Measurements from ENCODE around the gene IFI6. TPM values are rescaled to one million over a fixed set of nuclear protein-coding genes. Genes with fewer than 3 reads are reported as not detected.

The IFI6 gene
- total RNA-seq, 1 experiment from 2014 or later, result 75.3 TPM

DNA sequence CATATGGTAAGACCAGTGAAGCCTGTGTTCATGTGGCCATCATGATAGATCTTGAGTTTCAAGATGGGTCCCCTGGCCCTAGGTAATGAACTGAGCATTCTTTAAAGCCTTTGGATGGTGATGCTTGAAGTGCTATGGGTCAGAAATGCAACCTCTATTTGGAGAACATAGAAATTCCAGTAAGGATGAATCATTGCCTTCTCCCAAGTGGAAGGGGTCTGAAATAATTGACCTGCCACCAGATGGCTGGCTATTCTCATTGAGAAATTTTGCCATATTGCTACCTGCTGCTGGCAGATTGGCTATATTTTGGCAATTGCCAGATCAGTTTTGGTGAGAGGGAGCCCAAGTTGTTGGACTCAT is 739 bp upstream of the IFI6 start:
- peak; percentile 59 for DNase-seq (ENCODE audit: low read depth)

DNA sequence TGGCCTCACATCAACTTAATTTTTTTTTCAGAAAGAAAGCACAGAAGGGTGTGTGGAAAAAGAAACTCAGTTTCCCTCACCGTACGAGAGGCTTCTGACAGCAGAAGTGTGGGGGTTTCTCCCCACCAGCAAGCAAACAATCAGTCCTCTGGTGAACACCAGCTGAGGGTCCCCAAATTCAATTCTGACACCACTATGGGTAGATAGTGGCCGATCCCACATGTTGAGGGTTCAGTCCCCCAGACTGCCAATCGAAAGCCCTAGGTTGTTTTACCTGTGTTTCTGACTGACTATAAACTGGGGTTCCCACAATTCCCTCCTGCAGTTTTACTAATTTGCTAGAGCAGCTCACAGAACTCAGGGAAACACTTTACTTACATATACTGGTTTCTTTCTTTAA is 2.1 kb downstream of the IFI6 start:
- no peak for DNase-seq (ENCODE audit: low read depth)

DNA sequence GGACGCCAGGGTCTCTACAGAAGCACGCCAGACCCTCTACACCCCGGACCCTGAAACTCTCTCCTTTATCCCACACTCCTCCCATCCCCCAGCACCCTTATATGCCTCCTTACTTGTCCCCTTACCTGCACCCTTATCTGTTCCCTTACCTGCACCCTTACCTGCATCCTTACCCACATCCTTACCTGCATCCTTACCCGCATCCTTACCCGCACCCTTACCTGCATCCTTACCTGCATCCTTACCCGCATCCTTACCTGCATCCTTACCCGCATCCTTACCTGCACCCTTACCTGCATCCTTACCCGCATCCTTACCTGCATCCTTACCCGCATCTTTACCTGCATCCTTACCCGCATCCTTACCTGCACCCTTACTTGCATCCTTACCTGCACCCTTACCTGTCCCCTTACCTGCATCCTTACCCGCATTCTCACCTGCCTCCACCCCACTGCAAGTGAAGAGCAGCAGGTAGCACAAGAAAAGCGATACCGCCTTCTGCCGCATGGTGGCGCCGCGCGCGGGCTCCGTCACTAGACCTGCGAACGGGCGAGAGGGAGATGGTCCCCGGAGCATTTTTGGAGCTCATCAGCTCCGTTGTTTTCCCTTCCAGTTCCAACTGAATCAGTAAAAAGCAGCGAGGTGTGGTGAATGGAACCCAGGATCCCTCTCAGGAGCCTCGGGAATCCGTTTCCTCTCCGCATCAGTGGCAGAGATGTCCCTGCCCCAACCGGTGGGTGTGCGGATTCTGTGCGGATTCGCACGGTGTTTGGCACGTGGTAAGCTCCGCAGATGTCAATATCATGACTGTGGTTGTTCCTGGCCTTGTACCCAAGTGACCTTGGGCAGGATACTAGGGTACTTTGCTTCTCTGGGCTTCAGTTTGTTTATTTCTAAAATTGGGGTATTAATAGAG is 2.9 kb downstream of the IFI6 start:
- peak; percentile 51 for DNase-seq (ENCODE audit: low read depth)

DNA sequence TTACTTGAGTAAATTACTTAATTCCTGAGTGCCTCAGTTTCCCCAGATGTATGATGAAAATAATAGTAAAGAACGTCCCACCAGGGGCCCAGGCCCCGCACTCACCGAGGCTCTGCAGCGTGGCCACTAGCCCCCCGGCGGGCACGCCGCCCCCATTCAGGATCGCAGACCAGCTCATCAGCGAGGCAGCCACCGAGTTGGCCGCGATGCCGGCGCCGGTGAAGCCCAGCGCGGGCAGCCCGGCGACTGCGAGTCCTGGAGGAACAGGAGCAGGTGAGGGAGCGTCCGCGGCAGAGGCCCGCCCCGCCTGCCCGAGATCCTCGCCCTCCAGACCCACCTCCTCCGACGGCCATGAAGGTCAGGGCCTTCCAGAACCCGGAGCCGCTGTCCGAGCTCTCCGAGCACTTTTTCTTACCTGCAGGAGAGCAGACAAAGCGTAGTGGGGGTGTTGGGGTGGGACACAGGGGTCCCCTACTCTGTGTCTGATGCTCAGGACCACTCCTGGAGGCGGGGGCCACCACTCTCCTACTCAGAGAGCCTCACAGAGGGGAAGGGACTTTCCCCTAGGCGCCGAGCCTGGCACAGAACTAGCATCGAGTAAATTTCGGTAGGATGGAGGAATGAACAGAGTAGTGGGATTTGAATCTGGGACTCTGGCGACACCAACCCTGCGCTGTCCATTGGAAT is 3.7 kb downstream of the IFI6 start:
- no peak for DNase-seq (ENCODE audit: low read depth)

DNA sequence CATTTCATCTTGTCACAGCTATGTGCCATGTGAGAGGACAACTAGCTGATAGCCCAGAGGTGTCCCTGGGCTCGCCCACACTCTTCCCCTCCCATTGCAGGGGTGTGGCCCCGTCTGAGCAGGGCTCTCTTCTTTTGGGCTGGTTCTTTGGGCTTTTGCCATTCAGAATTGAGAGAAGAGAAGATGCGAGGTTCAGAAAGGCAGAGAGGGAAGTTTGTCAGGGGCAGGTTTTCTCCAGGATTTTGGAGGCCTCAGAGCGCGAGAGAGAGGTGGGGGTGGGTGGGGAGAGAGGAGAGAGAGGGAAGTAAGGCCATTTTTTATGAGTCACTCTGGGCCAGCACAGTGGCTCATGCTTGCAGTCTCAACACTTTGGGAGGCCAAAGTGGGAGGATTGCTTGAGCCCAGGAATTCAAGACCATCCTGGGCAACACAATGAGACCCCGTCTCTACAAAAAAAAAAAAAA is 5.2 kb downstream of the IFI6 start:
- peak; percentile 40 for DNase-seq (ENCODE audit: low read depth)

DNA sequence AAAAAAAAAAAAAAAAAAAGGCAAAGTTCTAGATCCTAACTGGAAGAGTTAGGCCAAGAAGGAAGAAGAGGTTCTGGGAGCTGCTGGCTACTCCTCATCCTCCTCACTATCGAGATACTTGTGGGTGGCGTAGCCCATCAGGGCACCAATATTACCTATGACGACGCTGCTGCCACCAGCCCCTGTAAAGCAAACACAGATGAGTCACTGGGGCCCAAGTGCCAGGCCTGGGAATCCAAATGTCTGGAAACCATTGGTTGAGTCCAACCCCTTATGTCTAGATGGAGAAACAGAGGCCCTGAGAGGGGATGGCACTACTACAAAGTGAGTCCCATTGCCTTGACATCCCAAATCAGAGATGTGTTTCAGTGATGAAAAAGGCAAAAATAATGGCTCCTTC is 5.7 kb downstream of the IFI6 start:
- no peak for DNase-seq (ENCODE audit: low read depth)

DNA sequence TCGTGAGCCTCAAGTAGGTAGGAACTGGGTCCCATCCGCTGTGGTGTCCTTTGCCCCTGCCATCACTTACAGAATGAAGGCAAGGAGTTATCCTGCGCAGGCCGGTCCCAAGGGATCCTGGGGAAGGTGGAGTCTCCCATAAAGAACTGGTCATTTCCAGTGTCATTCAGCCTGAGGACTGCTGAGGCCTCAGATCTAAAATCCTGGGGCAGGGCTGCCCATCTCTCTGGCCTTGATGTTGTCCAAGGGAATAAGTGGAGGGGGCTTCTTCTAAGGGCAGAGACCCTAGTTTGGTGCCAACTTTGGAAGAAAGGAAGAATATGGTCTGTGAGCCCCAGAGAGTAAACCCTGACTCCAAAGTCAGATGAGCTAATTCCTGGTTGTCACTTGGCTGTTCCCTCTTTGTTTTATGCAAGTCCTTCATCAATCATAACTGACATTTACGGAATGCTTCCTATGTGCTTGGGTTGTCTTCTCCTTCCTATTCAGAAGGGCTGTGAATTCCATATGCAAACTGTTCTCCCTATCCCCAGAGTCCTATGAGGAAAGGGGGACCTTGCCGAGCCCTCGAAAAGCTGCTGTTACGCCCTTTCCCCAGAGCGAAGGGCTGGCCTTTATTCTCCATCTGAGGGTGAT is 6.9 kb downstream of the IFI6 start:
- DNase-seq (ENCODE audit: low read depth), result no peak

DNA sequence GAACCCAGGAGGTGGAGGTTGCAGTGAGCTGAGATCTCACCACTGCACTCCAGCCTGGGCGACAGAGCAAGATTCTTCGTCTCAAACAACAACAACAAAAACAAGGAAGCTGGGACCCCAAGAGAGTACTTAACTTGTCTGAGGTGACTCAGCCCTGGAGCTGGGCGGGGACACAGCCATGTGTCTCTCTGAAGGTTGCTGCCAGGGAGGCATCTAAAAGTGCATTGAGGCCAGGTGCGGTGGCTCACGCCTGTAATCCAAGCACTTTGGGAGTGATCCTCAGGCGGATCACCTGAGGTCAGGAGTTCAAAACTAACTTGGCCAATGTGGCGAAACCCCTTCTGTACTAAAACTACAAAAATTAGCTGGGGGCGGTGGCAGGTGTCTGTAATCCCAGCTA is 7.7 kb downstream of the IFI6 start:
- no peak for DNase-seq (ENCODE audit: low read depth)

DNA sequence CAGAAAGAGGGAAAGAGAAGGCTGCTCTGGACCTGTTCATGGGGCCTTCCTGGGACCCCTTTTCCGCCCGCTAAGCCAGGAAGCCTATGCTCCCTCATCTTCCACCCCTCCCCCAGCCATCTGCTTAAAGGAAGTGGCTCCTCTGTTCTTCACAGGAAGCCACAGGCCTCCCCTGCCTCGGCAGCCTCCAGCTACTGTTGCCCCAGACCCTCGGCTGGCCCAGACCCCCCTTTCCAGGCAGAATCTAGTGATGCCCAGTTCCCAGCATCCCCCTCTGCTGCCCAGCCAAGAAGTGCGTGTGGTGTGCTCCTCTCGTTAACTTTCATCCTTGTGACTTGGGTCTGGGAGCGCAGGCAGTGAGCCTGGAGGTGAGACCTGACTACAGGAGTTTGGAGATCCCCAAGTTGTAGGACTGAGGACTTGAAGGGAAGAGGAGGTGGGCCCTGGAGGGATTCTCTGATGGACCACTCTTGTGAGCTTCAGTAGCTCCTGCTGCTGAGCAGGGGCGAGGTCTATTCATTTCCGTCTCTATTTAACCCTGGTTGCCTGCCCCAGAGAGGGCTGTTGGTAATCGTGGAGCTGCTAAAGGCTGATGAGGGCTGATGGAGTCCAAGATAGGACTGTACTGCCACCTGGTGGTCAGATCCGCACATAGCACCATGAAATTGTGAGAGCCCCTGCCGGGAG is 9.1 kb downstream of the IFI6 start:
- peak; percentile 76 for DNase-seq (ENCODE audit: low read depth)

DNA sequence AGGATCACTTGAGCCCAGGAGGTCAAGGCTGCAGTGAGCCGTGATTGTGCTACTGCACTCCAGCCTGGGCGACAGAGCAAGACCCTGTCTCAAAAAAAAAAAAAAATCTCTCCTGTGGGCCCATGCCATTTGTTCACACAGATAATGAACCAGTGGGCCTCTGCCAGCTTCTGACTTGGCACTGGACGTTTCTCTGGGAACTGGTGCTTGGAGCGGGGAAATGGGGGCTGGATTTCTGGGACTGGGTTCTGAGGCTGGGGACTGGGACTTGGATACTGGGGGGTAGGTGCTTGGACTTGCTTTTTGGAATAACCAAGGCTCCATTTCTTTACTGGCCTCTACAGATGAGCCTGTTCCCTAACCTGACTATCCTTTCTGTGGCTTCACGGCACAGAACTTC is 9.7 kb downstream of the IFI6 start:
- DNase-seq (ENCODE audit: low read depth), result no peak

DNA sequence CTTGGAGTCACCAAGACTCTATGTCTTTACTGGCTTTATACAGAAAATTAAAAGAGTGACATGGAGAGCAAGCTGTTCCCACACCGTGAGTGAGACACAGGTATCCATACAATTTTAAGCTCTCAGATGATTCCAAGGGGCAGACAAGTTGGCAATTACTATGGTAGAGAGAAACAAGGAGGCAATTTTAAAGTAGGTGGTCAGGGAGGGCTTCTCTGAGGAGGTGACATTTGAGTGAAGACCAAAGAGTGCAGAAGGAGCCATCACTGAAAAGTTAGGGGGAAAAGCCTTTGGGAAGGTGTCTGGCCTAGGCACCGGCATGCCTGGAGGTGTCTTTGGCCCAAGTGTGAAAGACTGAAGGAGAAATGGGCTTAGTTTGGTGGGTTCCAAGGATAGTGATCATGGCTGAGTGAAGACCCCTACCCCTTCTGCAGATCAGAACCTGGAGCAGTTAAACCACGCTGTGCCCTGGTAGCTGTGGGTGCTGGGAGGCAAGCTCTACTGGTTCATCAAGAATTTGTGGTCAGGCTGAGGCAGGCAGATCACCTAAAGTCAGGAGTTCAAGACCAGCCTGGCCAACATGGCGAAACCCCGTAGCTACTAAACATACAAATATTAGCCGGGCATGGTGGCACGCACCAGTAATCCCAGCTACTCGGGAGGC is 10.4 kb downstream of the IFI6 start:
- DNase-seq (ENCODE audit: low read depth), result no peak

DNA sequence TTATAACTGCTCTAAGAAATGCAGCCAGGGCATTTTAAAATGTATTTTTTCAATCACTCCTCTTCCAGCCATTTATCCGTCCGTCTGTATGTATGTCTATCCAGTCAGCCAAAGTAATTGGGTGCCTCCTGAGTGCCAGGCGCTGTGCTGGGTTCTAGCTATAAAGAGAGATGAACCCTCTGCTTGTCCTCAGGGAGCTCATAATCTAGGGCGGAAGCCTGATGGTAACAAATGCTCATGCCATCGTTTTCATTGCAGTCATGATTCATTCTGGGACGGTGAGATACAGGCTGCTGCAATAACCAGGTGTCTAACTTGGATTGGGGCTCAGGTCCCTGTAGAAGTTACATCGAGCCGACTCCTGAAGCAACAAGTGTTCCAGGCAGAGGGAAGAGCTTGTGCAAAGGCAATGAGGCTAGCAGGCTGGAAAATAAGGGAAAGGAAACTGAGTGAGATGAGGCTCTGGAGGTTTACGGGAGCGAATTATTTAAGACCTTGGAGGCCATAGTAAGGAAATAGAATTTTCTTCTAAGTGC is 11.6 kb downstream of the IFI6 start:
- DNase-seq (ENCODE audit: low read depth), result no peak

DNA sequence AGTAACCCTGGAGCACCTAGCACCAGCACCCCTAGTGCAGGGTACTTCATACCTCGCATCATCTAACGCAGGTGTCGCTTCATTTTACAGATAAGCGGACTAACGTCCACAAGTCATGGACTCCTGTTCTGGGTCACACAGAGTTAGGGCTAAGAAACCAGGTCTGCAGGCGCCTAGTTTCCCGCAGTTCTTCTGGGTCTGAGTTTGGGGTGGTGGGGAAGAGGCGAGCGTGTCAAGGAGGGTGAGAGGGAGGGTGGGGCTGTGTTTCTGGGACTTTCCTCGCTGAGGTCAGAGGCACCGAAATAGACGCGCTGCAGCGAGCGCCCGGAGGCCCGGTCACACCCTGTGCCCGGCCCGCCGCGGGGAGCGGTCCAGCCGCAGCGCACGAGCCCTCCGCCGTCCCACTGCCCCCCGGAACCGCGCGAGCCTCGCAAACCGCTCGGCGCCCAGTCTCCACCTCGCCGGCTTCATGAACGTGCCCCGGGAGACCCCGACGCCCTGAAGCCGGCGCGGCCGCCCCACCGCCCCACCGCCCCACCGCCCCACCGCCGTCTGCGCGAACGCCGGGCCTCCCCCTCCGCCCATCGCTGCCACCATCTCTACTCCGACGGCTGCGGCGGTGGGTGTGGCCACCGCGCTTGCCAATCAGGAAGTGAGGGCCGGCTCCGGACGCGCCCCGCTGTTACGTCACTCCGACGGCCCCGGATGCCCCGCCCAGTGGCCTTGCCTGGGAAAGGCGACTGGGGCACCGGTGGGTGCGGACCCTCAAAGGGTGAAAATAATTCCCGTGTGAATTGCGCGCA is 12.3 kb downstream of the IFI6 start:
- DNase-seq (ENCODE audit: low read depth), result peak; percentile 88

DNA sequence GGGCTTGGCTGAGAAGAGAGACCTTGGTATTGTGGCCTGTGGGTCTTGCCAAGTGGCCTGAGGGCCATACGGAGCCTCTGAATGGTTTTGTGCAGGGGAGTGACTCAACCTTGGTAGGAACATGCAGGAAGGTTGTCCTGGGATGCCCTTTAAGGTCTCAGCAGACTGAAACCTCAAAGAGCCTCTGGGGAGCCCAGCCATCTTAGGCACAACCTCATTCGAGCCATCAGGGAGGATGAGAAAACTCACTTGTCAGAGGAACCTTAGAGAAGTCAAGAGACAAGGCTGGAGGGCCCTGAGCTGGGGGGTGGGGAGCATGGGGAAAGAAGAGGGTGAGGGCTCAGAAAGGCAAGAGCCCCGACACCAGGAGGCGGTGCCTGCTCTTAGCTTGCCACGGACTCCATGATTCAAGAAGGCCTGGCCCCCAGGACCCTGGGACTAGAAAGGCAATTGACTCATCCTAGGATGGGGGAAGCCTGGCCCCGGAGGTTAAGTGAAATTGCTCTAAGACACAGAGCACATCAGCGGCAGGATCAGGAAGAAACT is 13.0 kb downstream of the IFI6 start:
- DNase-seq (ENCODE audit: low read depth), result peak; percentile 99

DNA sequence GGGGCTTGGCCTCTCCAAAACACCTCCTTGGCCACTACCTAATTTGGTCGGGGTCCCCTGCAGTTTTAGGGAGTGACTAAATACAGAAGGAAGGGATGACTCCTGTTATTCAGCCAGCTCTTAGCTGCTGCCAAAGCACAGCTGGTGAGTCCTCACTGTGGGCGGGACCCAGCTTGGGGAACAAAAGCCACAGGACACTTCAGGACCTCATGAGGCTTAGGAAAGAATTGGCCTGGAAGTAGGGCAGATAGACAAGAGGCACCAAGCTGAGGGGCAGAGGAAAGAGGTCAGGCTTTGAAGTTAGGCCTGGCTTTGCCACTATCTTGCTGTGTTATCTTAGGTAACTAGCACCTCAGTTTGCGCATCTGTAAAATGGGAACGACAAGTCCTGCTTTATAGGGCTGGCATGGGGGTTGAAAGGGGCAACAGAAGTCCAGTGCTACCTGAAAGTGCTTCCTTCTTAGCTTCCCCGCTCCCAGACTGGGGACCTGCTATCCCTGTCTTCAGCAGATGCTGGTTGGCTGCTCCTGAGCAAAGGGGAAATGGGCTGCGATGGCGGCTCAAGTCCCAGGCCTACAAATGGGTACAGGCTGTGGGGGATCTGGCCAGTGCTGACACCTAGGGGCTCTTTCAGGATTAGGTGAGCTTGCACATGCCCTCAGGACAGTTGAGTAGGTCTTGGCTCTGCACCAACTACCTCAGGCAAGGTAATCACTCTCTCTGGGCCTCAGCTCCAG is 15.7 kb downstream of the IFI6 start:
- peak; percentile 86 for DNase-seq (ENCODE audit: low read depth)

DNA sequence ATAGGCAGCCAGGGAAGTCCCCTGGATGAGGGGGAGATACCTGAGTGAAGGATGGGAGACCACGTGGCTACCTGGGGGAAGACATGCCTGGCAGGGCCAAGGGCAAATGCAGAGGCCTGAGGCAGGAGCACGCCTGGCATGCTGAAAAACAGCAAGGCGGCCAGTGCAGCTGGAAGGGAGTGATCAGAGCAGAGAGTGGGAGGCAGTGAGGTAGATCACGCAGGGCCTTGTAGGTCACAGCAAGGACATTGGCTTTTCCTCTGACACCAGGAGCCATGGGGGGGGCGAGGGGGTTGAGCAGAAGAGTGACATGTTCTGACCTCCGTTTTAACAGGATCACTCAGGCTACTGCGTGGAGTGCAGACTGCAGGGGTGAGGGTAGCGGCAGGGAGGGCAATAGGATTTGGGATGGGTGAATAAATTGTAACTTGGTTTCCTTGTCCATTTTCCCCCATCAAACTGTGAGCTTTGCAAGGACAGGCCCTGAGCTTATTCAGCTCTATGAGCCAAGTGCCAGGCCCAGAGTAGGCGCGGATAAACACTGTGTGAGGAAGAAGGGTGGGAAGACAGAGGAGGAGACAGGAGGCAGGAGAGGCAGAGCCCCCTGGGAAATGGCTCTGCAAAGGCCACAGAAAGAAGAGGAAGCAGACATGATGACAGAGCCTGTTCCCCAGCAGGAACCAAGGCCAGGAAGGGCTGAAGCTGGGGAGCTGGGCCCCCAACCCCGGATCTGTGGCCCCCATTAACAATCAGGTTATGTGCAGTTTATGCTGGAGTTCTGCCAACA is 16.6 kb downstream of the IFI6 start:
- no peak for DNase-seq (ENCODE audit: low read depth)

DNA sequence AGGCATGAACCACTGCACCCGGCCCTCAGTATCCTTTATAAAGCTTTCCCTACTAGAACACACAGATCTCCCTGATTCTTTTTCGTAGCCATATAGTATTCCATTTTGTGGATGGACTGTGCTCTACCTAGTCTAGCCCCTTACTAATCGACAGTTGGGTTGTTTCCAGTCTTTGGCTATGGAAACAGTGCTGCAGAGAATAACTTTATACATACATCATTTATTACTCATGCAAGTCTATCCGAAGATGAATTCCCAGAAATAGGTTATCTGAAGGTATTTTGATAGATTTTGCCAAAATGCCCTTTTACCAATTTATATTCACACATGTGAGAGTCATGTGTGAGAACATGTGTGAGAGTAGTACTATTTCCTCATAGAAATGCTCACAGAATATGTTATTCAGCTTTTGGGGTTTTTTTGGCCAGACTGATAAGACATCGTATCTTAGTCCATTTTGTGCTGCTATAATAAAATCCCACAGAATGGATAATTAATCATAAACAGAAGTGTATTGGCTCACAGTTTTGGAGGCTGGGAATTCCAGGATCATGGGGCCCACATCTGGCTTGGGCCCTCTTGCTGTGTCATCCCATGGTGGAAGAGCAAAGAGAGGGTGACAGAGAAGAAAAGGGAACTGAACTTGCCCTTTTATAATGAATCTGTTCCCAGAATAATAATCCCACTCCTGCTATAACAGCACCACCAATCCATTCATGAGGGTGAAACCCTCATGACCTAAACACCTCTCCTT is 19.7 kb downstream of the IFI6 start:
- no peak for DNase-seq (ENCODE audit: low read depth)
